GM18909 (cell line): Measurements from ENCODE around the gene GPC3.

Experiments
- ATAC-seq: cut with Tn5 transposase; IDR thresholded peaks from one replicate; pipeline ENCODE4 v1.9.1; 2021; ENCODE audit warnings: mild to moderate bottlenecking; ENCODE audit not compliant: unreplicated experiment, poor library complexity

The GPC3 gene

DNA sequence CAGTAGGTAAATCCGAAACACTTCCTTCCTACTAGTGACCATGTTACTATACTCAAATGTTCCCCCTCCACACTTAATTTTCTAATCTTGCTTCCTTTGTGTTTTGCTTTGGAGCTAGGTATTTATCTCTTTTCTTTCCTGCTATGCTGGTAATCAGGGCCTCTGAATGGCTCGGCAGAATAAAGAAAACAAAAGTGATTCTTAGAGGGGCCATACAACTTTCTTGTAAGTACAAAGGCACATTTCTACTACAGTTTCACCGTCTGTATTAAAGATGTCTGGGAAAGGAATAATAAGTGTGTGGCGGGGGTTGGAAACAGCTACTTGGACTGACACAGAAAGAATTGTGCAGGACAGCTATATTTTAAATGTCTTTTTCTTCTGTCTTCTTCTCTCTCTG lies 50.3 kb downstream of the GPC3 start:
- ATAC-seq: no peak

DNA sequence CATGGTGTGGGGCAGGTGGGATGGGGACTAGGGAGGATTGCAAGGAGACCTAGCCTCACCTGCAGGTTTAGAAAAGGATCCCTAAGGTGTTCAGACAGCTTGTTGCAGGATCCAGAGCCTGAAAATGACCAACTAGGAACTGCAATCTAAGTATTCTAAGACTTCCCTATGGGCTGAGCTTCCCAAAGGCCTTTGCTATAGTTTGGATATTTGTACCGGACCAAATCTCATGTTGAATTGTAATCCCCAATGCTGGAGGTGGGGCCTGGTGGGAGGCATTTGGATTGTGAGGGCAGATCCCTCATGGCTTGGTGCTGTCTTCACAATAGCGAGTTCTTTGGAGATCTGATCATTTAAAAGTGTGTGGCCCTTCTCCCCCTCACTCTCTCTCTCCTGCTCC lies 52.1 kb downstream of the GPC3 start:
- no peak for ATAC-seq

DNA sequence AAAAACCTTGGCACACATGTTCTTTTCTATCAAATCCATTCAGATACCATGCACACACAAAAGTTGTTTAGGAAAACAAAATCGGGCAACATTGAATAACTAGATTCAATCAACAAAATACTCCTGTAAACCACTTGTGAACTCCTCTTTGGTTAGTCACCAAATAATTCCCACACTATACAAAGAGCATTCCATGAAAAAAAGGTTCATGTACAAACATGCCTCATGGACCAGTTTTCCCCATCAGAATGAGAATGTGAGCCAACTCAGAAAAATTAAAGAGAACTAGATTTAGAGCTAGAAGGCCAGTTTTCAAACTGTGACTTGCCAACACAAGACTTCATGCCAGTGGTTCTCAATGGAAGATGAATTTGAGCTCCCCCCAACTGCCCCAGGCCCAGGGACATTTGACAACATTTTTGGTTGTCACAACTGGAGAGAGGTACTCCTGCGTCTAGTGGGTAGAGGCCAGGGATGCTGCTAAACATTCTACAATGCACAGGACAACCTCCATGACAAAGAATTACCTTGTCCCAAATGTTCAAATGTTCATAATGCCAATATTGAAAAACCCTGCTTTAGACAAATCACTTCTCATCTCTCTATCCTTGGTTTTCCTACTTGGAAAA lies 55.4 kb downstream of the GPC3 start:
- ATAC-seq: no peak

DNA sequence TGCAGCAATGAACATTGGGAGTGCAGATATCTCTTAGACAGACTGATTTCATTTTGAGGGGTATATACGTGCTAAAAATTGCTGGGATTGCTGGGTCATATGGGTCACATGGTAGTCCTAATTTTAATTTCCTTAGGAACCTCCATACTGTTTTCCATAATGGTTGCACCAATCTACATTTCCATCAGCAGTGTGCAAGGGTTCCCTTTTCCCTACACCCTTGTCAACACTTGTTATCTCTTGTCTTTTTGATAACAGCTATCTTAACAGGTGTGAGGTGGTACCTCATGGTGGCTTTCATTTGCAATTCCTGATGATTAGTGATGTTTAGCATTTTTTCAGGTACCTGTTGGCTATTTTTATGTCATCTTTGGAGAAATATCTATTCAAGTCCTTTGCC lies 57.0 kb downstream of the GPC3 start:
- ATAC-seq: no peak

DNA sequence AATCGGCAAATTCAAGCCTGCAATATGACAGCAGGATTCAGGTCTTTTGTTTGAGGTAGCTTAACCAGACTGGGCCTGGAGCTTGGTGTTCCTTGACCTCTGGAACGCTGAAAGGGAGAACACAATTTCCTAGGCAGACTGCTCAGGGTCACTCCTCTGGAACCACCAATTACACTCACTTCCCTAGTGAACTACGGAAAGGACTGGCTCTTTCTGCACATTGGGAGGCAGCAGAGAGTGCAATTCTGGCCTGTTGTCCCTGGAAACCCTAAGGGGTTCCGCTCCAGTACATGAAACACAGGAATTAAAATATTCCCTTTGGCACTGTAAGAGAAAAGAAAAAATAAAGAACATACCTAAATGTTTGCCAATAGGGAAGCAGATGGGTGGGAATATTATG lies 58.6 kb downstream of the GPC3 start:
- no peak for ATAC-seq

DNA sequence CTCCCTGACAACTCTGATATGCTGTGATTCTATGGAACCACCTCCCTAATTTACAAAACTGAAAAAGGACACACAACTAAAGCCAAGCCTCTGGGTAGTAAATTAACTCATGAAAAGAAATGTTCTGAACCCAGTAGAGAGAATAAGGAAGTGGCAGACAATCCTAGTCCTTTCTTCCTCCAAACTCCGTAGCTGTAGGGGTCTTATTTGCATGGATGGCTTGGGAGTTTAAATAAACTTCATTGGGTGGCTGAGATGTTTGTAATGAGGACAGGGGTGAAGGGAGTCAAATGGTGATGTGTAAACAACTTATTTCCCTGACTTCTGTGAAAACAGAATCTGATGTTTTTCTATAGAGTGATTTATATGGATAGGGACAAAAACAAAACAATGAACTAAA lies 59.3 kb downstream of the GPC3 start:
- ATAC-seq: no peak

DNA sequence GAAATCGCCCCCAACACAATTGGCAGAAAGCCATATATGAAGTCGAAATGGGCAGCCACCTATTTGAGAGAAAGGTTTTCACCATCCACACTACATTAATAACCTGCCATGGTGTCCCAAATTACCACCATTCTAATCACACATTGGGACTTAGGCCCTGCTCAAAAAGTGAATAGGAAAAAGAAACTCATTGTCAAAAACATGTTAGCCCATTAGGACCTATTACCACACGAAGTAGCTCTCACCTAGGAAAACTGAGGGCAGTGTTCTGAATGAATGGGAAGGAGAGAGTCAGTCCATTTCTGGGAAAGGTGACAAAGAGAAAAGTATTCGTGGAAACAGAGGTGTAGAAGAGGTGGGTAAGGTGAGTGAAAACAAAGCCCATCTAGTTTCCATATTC lies 60.8 kb downstream of the GPC3 start:
- ATAC-seq: no peak

DNA sequence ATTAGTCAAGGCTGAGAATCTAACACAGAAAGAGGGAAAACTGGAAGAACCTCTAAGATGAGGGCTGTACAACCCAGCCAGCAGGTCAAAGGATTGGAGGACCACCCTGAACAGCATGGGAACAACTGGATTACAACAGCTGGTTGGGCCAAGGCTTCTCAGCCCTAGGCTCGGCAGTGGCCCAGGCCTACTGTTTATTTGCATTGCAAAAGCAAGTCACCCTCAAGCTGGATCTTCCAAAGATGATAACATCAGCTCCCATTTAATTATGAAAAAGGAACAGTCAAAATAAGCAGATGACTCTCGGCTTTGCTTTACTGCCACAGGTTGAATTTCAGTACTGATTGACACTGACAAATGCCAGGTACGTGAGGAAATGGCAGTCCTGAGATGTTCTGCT lies 61.8 kb downstream of the GPC3 start:
- ATAC-seq: no peak

DNA sequence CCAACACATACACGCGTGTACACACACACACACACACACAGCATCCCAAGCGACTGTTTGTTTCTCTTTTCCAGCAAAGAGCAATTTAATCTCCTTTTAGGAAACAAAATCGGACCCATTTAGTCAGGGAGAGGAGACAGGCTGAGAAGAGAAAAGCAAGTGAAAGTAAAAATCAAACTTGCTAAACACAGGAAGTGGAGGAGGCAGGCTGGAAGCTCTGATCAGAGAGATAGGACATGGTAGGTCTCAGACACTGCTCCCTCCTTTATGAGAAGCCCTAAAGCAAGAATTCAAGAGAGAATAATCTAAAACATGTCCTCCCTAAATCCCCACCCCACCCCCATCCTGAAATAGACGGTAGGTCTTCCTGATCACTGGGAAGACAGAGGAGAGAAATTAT lies 62.3 kb downstream of the GPC3 start:
- peak; percentile 66 for ATAC-seq

DNA sequence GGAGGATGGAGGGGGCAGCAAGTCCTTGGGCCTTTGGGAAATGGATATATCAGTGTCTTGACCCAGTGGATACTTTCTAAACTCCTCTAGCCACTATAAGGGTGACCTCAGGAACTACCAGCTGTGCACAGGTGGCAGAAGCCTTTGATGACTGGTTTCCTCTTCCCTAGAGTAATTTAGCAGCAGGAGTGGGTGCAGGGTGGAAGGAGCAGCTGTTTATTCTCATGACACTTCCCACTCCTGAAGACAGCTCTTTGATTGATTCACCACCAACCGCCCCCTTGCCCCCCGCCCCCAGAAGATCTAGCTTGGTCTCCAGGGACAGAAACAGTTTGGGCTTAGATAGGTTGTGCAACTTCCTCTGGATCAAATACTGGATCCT lies 63.0 kb downstream of the GPC3 start:
- no peak for ATAC-seq

DNA sequence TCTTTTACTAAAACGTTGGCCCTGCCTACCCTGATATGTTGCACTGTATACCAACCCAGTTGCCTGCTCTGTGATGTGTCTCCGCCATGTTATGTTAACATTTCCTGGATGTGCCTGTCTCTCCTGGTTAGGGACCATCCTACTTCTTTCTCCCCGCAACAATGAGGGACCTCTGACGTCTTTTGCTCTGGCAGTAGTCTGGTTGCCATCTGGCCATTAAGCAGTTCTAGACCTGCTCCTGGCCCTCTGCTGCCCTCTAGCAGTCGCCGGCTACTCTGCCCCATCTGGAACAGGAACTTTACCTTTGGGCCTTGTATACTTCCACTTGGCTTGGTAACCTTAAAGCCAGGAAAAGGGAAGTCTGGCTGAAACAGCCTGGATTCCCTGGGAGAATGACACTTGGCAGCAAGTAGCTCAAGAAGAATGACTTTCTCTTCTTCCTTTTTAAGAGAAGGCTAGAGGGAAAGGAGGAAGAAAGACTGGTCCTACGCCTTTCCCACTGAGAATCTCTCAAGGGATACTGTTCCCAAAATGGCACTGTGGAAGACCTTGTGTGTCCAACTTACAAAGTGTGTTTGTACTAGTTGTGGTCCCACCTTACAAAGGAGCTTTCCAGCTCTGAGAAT lies 63.5 kb downstream of the GPC3 start:
- ATAC-seq: peak; percentile 64

DNA sequence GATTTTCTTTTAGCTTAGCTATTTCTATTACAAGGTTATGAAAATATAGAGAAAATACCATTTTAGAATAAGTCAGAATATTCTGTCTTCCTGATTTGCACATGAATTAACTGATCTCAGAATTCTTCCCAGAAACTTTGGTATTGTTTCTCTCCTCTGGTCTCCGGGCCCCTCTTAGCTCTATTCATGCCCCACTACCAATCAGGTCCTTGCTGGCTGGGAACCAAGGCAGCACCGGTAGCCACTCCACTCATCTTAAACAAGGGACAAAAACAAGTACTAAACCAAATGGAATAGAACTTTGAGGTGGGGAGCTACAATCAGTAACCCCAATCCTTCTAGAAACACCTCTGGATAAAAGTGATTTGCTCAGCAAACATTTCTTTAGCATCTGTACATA lies 64.3 kb downstream of the GPC3 start:
- ATAC-seq: no peak

DNA sequence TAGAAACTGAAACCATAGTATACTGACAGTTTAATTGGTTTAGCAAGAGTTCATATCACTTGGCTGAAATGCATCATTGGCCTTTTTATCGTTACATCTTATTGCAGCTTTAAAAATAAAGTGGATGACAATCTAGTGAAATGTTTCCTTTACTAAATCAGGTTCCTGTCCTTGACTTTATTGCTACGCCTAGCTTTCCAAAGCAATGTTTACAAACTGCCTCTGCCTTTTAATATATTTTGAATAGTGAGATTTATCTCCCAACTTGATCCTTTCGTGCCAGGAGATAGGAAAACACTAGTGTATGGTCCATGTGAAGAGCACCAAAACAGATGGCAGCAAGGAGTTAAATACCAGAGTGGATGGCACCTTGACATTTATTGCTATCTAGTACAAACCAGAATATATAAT lies 67.0 kb downstream of the GPC3 start:
- no peak for ATAC-seq

DNA sequence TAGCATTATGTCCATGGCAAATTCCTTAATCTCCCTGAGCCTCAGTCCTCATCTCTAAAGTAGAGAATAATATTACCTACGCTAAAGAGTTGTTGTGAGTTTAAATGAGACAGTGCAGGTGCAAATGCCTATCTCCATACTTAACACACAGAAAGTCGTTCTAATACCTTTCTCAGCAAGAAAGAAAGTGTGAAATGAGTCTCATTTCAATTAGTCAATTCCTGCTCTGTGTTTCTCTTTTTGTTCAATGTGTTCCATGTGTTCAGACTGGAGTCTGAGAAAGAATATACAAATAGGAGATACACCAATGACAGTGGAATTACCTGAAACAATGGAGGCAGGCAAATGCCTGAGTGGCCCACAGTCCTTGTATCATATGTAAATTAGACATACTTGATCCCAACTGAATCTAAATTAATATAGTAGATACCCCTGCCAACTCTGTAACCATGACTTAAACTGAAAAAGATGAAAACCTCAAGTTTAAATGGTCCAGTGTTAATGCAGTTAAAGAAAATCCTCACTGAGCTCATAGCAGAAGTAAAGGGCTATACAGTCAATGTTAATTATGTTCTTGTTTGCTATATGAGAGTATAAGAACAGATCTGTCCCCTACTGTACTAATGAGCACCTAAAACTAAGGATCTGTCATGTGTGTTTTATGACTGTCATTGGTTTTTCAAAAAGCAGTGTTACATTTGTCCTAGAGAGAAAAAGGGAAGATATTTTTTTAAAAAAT lies 68.2 kb downstream of the GPC3 start:
- ATAC-seq: no peak

DNA sequence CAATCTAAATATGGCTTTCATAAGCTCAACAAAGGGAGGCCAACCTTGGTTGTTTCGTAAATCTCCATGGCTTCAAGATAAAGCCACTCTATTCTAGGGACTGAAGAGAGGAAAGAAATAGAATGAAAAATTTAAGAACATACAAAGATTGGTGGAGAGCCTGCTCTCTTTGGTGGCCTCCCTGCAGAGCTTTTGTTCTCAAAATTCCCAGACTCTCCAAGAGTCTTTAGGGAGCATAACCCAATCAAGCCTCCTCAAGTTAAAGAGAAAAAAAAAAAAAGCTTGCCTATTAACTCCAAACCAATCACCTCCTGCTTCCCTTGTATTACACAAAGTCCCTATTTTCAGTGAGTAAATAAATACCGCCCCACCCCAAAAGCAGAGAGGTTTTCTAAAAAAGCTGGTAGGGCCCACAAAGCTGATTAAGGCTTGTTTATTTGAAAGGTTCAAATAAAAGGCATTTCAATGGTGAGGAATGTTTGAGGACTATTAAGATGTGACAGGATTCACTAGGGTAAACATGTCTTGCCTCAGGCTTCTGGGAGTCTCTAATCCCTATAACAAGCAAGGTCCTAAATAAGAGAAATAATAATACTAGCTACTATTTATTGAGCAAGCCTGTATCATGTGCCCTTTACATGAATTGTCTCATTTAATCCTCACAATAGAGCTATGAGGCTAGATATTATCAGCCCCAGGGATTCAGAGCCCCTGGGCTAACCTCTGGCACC lies 71.6 kb downstream of the GPC3 start:
- ATAC-seq: no peak

DNA sequence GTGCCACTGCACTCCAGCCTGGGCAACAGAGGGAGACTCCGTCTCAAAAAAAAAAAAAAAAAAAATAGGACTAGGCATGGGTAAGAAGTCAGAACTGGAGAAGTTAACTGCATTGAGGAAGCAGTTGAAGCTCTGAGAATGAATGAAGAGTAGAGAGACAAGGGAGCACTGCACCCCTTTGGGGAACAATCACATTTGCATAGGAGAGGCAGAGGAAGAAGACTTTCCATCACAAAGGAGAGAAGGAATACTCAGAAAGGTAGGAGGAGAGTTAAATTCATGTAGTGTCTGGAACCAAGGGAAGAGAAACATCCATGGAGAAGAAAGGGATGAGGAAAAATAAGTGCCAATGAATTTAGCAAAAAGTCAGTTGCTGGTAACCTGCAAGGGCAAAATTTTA lies 72.4 kb downstream of the GPC3 start:
- ATAC-seq: no peak

DNA sequence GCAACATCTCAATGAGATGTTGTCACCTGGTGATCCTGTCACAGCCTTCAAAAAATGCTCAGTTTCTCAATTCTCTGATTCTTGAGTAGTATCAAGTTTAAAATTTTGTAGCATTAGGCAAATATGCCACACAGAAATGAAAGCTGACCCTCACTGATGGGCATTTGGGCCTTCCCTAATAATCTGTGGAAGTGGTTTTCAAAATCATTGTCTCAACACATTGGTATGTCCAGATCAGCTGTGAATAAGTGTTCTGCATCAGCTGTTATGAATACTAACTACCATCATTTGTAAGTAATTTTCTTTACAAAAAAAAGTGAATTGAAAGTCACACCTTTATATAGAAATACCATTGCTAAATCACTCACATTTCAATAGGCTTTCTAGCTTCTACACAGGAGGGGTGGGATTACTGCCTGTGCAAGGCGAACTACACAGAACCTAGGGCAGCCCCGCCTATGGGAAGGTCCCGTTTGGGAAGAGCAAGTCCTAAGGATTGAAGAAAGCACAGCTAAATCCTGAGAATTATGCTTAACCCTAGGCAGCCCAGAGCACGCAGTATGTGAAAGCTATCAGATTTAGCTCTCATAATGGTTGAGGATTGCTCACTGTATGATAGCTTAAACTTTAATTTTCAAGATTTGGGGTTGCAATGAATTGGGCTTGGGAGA lies 73.4 kb downstream of the GPC3 start:
- ATAC-seq: no peak

DNA sequence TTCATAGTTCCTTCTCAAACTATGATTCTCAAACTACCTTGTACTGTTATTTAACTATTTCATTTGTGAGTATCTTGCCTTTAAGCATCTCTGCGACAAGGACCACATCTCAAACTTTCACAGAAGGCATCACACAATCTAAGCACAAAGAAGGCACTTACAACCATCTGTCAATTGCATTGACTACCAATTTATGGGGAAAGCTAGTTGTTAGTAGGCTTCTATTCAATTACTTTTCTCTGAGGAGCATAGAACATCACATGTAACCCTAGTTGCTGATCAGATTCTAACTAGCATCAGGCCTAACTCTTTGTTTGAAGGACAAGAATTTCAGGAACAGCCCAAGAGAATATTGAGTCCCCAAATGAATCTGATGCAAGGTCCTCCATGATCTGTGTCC lies 74.9 kb downstream of the GPC3 start:
- no peak for ATAC-seq

DNA sequence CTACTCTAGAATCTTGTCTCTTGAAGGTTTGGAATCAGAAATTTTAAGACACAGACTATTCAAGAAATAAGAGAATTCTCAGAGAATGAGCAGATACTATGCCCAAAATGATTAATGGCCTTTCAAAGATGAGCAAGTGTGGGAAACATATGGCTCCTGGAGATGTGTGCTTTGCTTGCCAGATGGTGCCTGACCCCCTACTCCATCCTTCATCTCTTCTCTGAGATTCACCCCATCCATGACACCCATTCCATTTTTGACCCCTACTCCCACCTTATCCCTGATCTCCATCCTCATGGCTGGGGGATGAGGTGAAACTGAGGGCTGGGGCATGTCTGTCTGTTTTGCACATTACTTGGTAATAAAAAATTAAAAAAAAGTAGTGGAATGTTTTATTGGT lies 75.5 kb downstream of the GPC3 start:
- no peak for ATAC-seq

DNA sequence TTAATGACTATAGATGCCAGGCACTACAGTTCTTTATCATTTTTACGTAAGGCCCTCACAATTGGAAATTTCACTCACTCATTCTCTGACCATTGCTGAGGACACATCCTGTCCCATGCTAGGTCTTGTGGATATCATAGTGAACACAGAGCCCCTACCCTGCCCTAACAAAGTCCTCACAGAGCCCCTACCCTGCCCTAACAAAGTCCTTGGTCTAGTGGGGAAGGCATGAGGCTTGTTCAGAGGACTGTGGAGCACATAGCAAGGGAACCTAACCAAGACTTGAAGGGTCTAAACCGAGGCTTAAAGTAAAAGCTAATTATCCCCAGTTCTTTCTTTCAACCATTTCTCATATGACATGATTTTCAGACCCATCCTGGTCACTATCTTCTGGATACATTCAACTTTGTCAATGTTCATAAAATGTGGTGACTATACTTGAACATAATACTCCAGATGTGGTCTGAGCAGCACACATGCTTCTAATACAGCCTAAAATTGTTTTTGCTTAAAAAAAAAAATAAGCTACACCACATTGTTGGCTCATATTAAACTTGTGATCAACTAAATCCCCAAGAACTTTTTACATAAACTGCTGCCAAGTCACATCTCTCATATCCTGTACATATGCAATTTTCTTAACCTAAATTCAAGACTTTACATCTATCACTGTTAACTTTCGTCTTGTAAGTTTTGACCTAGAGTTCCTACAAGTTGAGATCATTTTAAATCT lies 77.0 kb downstream of the GPC3 start:
- ATAC-seq: no peak
